ENCODE data around the gene KAZN.

The KAZN gene

DNA sequence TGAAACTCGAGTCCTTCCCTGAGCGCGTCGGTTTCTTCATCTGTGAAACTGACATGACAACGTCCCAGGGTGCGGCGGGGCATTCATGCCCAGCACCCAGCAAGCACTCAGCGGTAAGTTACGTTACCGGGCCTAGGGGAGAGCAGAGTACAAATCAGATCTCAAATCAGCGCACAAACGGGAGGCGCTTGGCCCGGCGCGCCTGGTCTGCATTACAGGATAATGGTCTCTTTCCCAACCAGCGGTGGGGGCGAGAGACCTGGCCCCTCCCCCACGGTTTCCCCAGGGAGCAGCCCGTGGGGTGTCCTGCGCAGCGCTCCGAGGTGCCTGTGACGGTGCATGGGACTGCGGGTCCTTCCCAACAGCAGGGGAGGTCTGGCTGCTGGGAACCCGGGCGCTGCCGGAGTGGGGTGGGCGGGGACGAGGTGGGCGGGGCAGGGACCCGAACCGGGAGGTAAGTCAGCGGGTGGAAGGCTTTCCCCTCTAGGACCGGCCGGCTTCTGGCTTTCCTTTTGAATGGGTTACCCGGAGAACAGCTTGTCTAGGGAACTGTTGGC lies 556.1 kb downstream of the KAZN start:
- DNase-seq = no peak

DNA sequence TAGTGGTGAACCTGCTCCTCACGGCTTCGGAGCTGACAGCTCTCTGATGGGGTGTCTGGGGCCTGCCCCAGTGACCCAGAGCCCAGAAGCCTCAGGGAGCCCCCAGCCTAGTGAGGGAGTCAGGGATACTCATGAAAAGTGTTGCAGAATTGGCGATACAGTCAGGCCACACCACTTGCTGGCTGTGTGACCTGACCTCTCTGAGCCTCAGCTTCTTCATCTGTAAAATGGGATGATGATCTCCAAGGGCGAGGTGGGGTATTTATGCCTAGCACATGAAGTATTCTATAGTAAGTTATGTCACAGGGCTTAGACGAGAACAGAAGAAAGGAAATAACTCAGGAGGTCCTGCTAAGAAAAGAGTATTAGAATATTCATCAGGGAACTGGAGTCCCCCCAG lies 556.7 kb downstream of the KAZN start:
- DNase-seq = no peak

DNA sequence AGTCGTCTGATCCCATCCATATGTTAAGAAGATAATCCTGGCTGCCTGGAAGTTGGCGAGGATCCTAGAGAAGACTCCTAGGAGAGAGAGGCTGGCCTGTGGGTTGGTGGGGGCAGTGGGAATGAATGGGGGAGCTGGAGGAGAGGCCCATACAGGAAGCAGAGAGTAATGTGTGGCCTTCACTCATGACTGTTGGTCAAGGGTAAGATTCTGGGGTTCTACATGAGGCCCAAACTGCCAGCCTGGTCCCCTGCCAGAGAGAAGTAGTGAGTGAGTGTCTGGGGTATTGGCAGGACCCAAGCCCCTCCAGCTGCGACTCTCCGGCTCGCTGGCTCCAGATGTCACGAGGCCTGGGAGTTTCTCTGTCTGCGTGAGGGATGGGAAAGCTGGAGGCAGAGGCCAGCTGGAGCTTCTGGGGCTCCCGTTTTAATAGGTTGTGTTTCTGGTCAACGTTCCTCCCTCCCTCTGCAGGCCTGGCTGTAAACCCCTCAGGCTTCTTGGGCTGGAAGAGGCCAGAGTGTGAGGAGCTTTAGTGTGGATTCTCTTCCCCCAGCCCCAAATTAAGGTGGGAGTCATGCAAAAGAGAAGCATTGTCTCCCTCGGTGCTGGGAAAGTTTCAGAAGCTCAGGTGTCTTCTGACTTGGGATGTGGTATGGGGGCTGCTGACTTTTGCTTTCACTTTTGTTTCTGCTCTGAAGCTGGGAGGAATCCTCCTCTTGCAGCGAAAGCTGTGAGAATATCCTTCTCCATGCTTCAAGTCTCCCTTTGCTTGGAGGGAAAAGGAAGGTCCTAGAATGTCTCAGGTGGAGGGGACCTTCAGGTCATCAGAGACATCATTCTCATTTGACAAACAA lies 557.6 kb downstream of the KAZN start:
- DNase-seq = peak; percentile 67

GRCh38 chr1:15156807-15157380 lies 558.4 kb downstream of the KAZN start:
- DNase-seq = no peak

- no peak for DNase-seq
Observed at GRCh38 chr1:15157524-15158399, 559.3 kb downstream of the KAZN start.

GRCh38 chr1:15158506-15159165 lies 560.2 kb downstream of the KAZN start:
- no peak for DNase-seq

DNA sequence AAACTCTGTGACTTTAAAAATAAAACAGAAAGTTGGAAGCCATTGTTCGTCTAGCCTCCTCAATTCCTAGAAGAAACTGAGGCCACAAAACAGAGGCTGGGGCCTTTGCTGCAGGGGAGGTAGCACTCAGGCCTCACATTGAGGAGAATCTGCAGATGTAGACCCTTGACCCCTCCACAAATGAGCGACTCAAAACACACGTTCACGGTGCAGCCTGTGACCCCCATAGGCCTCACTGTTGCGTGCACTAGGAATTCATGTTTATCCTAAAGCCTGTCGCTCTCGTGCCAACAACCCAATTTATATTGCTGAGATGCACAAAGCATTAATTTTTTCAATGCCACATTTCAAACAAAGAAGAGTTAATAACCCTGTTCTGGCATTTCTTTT lies 560.7 kb downstream of the KAZN start:
- no peak for DNase-seq

DNA sequence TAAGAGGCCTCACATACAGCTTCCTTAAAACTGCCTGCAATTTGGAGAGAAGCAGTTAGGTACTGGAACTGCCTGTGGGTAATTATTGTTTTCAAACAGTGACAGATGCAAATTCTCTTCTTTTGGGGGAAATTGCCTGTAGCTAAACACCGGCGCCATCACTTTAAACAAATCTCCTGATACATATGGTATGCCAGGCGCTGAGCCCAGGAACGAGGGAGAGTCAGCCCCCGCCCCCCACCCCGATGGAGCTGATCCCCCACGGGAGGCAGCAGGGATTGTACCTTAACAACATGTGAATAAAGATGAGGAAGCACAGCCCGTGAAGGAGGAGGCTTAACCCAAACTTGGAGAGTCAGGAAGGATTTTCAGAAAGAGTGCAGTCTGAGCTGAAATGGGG lies 562.1 kb downstream of the KAZN start:
- DNase-seq = no peak

DNA sequence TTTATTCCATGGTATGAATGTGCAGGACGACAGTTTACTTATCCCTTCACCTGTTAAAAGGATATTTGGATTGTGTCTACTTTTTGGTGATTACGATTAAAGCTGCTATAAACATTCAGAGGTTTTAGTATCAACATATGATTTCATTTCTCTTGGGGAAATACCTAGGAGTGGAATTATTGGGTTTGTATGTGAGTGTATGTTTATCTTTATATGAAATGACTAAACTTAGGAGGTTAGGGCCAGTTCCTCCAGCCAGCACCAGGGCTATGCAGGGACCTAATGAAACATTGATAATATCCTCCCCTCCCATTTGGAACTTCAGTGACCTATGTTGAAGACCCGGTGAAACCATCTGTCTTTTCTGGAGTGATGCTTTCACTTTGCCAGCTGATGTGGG lies 568.9 kb downstream of the KAZN start:
- no peak for DNase-seq

Measured in DMS 273 treated with DMSO at 0.1 percent for 48 hours (cell line).